ENCODE measurements around the gene ERFL. TPM values are rescaled to one million over a fixed set of nuclear protein-coding genes. Genes with fewer than 3 reads are reported as not detected.

The ERFL gene
- total and polyA plus RNA-seq, 2 of the 8 experiments (the other 6 are each of a cell fraction or from before 2014, with no cell fraction given): 0.12 TPM; not detected in 1

DNA sequence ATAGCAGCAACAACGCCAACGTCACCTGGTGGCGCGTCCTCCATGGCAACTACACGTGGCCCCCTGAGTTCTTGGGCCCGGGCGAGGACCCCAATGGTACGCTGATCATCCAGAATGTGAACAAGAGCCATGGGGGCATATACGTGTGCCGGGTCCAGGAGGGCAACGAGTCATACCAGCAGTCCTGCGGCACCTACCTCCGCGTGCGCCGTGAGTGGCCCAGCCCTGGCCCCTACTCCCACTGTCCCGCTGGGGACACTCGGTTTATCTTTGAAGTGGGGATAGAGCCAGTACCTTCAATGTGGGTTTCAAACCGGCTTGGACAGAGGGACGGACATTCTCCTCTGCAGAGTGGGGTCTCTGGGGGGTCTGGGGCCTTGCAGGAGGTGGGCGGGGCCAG lies 49.2 kb downstream of the ERFL start:
- no peak for FAIRE-seq
- Histone ChIP-seq H3K9me3 (ENCODE audit: insufficient read depth in 2 of 2, low read depth in 1 of 2, low read length in 1 of 2) (no peaks in the 10 kb centered on the region), H3K56ac (replicated peaks; ENCODE audit: insufficient read length, low read depth, low read length) (no peak overlapping the region), H3K4me2 (ENCODE audit: insufficient read depth in 1 of 2, low read depth in 2 of 2, low read length in 2 of 2) (no peak overlapping the region), H3K23me2 (ENCODE audit: low read depth, low read length) (peaks cover 13% of the 10 kb centered on the region; the same call in 1 of the 2 replicates), H3K14ac (ENCODE audit: insufficient read length) (no peak overlapping the region), H3K4me3 (ENCODE audit: extremely low read depth in 1 of 4, insufficient read depth in 2 of 4, low read depth in 3 of 4, low read length in 4 of 4) (no peak overlapping the region), H2BK15ac (ENCODE audit: low read length) (no peak overlapping the region), H3K9ac (replicated peaks in 1 of 4; ENCODE audit: extremely low read depth in 1 of 4, low read depth in 3 of 4, low read length in 3 of 4) (no peak overlapping the region), H2BK120ac (replicated peaks; ENCODE audit: low read depth, low read length) (no peak overlapping the region), H2AK5ac (ENCODE audit: low read depth, low read length) (no peak overlapping the region), H4K20me1 (replicated peaks in 1 of 2; ENCODE audit: control insufficient read depth in 1 of 2, insufficient read depth in 2 of 2, low read length in 2 of 2) (no peaks in the 10 kb centered on the region), H4K5ac (ENCODE audit: insufficient read length, low read depth, low read length) (no peak overlapping the region), H4K8ac (ENCODE audit: extremely low read depth, insufficient read depth, low read length) (no peak overlapping the region), H2BK5ac (ENCODE audit: low read depth, low read length) (no peak overlapping the region), H2BK20ac (ENCODE audit: low read length) (no peak overlapping the region), H3K23ac (ENCODE audit: insufficient read length) (no peak overlapping the region), H3K4me1 (replicated peaks in 1 of 4; ENCODE audit: control insufficient read depth in 3 of 4, insufficient read depth in 4 of 4, low read length in 3 of 4) (peaks cover 0 to 5% (median 2%) of the 10 kb centered on the region in 4 experiments; a peak in 5 of 7 replicates), H2AFZ (ENCODE audit: low read length) (no peak overlapping the region), H3K79me2 (ENCODE audit: control insufficient read depth in 1 of 2, insufficient read depth in 2 of 2, low read length in 2 of 2) (no peaks in the 10 kb centered on the region), H3K27ac (ENCODE audit: low read depth, low read length) (no peak overlapping the region), H3K79me1 (ENCODE audit: low read depth, low read length) (no peaks in the 10 kb centered on the region), H3K18ac (ENCODE audit: extremely low read depth, low read length) (no peak overlapping the region), H2BK12ac (ENCODE audit: low read depth, low read length) (0 out of 2 replicates have a peak overlapping the region, but pooled peaks have one; percentile 39), H3K27me3 (replicated peaks in 1 of 4; ENCODE audit: control insufficient read depth in 3 of 4, extremely low read depth in 1 of 4, insufficient read depth in 3 of 4, low read length in 3 of 4) (peaks cover 1 to 19% (median 17%) of the 10 kb centered on the region in 4 experiments; a peak in 6 of 7 replicates), H4K91ac (replicated peaks; ENCODE audit: insufficient read length, low read length) (no peak overlapping the region), H3K36me3 (ENCODE audit: control insufficient read depth in 2 of 4, insufficient read depth in 4 of 4, low read length in 3 of 4) (no peaks in the 10 kb centered on the region), H3K4ac (replicated peaks; ENCODE audit: insufficient read length, low read depth, low read length) (no peak overlapping the region)
- WGBS, 2 experiments (ENCODE audit: extremely low coverage in 1 of 2, insufficient coverage in 1 of 2, insufficient read length in 1 of 2, insufficient replicate concordance in 2 of 2, low coverage in 1 of 2, low lambda C conversion rate in 2 of 2, missing lambda C conversion rate in 1 of 2): 88% methylated on average over 21 of the region's 21 CpGs; no CpG with 5 or more reads in 1 of the 2 experiments
- no peak for DNase-seq (ENCODE audit: low read depth in 1 of 2, low spot score in 2 of 2)
- POLR2A ChIA-PET (ENCODE audit: partially characterized antibody): interaction anchor here (2.8 to 9.0 kb wide), 2 partner anchors 14 to 19 kb away, joined by 13 to 151 read pairs; partner anchors contain the start of gene RPS19
- CTCF ChIA-PET (ENCODE audit: partially characterized antibody): no interaction called here
- TF ChIP-seq RFX5 (IDR thresholded peaks at IDR 0.05; ENCODE audit: borderline replicate concordance, low read depth, low read length) (no peak), TAF1 (IDR thresholded peaks at IDR 0.05; ENCODE audit: low read depth, low read length) (no peak), SP1 (IDR thresholded peaks at IDR 0.05; ENCODE audit: low read depth, low read length) (no peak), TAF7 (optimal IDR thresholded peaks at IDR 0.05; ENCODE audit: borderline replicate concordance, low read depth, low read length) (no peak), GTF2F1 (IDR thresholded peaks at IDR 0.05; ENCODE audit: borderline replicate concordance, low read depth, low read length) (no peak), SP2 (IDR thresholded peaks at IDR 0.05; ENCODE audit: low read length) (no peak), USF2 (IDR thresholded peaks at IDR 0.05; ENCODE audit: low read length) (no peak), SAP30 (IDR thresholded peaks at IDR 0.05; ENCODE audit: insufficient read depth, insufficient replicate concordance, low read length) (no peak), CREB1 (IDR thresholded peaks at IDR 0.05) (no peak), CHD1 (IDR thresholded peaks at IDR 0.05; ENCODE audit: low read depth, low read length) (no peak), CEBPB (IDR thresholded peaks at IDR 0.05; ENCODE audit: low read depth, low read length) (no peak), EGR1 (IDR thresholded peaks at IDR 0.05; ENCODE audit: borderline replicate concordance, low read depth, low read length) (no peak)
- TF ChIP-seq, protein P1, sequence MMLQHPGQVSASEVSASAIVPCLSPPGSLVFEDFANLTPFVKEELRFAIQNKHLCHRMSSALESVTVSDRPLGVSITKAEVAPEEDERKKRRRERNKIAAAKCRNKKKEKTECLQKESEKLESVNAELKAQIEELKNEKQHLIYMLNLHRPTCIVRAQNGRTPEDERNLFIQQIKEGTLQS (IDR thresholded peaks at IDR 0.05; ENCODE audit: insufficient read depth, low read depth, low read length): no peak

Data from H1 (cell line).